GM21390 (cell line): ENCODE results near the gene SLC35B4.

ENCODE experiments used
- ATAC-seq: cut with Tn5 transposase; IDR thresholded peaks from one replicate; pipeline ENCODE4 v1.9.1; 2021; ENCODE audit not compliant: unreplicated experiment

The SLC35B4 gene

DNA sequence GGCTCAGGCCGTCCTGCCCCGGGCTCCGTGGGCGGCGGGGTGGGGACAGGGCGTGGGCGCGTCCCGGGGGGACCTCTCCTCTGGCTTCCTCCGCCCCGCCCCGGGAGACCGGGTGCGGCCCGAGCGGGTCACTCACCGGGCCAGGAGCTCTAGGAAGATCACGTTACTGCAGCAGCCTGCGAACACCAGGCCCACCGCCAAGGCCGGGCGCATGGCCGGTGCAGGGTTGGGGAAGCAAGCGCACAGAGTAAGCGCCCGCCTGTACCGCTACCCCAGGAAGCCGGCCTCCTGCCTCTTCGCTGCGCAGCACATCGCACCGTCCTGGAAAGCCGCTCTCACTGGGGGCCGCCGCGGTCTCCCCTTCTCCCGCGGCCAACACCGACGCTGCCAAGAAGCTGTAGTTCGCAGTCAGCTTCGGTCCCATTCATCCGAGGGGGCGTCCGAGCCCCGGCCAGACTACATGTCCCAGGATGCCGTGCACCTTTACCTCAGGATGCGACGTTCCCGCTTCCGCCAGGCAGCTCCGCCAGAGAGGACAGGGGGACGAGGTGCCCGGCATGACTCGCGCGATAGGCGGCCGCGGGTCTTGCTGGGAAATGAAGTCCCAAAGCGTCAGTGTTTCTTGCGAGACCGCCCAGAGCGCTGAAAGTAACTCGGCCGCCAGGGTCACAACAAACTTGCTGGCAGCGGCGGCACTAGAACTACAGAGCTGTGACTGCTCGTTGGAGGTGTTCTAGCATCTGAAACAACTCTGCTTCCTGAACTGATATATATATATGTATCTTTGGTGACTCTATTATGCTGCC, at the start of gene SLC35B4:
Gene SLC35B4 (minus strand): TSS at position 392 of the 806 bp plus-strand sequence. CDS start 179 bp downstream, at position 213.
- ATAC-seq: peak; percentile 99

DNA sequence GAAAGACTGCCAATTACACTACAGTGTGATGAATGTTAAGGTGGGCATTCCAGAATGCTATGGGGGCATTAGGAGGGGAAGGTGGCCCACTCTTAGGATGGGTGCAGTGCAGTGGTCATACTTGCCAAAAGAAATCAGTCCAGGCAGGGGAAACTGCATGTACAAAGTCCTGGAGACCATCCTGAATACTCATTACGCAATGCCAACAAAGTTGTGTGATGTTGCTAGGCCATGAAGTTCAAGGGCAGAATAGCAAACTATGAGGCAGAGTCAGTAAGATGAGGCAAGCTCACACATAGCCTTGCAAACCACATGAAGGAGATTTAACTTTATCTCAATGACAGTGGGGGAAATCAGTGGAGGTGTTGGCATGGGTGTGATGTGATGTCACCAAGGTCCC, 49.8 kb upstream of the SLC35B4 start:
- no peak for ATAC-seq

GRCh38 chr7:134365341-134366054, 48.8 kb upstream of the SLC35B4 start:
- ATAC-seq: no peak

- no peak for ATAC-seq
Measured at GRCh38 chr7:134364619-134365037, 47.9 kb upstream of the SLC35B4 start.

DNA sequence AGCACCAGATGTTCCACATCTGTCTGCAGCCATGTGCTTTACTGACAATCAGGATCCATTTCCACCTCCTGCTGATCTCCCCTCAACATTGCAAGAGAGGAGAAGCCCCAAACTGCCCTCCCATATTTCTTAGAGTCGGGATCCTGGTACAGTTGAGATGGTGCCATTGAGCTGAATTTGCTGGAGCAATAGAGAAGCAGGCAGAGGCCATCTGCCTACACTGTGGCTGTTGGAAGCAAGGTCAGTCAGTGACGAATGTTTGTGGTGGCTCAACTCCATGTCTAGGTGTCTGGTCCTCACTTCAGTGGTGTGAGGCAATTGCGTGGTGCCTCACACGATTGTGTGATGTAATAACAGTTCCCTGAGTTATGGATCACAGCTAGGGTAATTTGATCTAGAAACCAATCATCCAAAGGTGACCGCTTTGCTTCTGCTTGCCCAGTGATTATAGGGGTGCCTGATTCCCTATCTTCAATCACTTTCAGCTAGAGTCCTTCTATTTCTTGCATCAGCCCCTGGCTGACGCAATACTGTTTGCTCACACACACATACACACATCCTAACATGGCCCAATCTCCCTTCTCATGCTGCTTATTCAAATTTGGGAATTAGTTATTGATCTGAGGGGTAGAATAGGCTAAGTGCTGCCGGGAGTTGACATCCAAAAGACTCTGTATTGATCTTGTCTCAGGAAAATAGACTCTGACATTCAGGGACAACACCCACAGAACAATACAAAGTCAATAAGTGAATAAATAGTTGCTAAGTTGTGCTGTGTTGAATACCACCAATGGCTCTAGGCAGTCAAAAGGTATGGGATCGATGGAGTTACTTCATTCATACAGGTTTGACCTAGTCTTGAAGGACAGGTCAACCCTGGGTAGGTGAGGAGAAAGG, 46.1 kb upstream of the SLC35B4 start:
- ATAC-seq: no peak

- ATAC-seq: no peak
Measured at GRCh38 chr7:134359787-134360432, 43.2 kb upstream of the SLC35B4 start.

GRCh38 chr7:134357486-134357885, 40.8 kb upstream of the SLC35B4 start:
- ATAC-seq: no peak

DNA sequence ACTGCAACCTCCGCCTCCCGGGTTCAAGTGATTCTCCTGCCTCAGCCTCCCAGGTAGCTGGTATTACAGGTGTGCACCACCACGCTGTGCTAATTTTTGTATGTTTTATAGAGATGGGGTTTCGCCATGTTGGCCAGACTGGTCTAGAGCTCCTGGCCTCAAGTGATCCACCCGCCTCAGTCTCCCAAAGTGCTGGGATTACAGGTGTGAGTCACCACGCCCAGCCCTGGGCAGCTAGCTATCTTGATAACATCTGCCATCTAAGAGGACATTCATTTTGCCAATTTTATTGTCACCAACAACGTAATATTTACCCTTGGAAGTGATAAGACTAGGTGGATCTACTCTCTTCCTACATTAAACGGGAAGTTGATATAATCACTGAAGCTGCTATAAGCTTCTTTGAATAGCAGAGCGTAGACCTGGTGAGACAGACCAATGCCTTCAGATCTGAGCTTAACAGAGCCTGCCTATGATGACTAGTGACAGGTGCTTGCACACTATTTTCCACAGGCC, 39.7 kb upstream of the SLC35B4 start:
- no peak for ATAC-seq

DNA sequence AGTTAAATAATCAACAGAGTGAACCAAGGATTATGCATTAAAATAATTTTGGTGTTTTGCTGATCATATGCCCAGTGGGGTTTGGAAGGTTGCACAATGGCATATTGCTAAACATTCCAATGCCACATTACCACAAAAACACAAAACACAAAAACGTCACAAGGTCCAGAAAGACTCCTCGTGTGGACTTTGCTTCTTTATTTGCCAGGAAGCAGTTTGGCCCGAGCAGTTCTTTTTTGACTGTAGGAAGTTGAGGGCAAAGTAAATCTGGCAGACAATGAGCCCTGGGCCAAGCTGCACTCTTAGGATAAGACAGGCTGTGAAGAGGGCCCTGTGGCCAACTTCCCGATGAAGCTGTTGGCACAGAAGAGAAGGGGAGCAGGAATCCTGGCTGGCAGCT, 39.2 kb upstream of the SLC35B4 start:
- ATAC-seq: no peak

DNA sequence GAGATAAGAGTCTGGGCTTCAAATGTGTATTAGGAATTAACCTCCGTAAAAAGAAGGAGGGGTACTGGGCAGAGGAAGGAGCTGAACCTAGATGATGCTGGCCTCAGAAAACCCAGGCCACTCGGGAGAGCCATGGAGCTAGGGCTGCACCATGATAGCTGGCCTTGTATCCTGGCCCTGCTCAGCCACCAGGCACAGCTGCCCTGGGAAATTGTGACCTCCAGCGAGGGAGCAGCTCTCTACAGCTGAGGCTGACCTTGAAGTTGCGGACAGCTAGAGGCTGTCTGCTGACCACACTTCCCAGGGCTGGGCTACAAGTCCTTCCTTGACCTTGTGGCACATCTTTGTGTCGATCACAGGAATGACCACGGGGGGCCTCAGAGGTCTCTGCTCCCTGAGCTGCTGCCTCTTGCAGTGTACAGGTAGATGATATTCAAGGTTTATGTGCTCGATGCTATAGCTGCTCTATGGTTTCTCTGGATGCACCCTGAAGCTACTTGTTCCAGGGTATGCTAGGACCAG, 38.3 kb upstream of the SLC35B4 start:
- ATAC-seq: no peak

GRCh38 chr7:134353411-134353810, 36.7 kb upstream of the SLC35B4 start:
- ATAC-seq: no peak

- ATAC-seq: no peak
Measured at GRCh38 chr7:134351424-134351823, 34.7 kb upstream of the SLC35B4 start.

DNA sequence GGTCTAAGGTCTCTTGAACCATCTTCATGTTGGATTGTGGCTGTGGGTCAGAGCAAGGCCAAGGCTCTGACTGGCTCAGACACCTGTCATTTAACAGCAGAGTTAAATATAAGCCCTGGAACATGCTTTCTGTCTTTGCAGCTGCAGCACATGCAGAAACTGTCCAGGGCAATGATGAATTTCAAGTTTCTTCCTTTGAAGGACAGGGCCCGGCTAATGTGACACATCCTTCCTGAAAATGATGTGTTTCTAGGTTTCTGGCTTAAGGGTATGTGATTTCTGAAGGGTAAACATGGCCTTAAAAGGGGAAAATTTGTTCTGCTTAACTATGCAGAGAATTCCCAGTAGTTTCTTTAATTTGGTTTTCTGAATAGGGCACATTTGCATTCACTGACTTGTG, 34.0 kb upstream of the SLC35B4 start:
- ATAC-seq: no peak

GRCh38 chr7:134347567-134347966, 30.8 kb upstream of the SLC35B4 start:
- ATAC-seq: no peak

- no peak for ATAC-seq
Measured at GRCh38 chr7:134343796-134344195, 27.1 kb upstream of the SLC35B4 start.

- ATAC-seq: no peak
Measured at GRCh38 chr7:134343136-134343535, 26.4 kb upstream of the SLC35B4 start.

DNA sequence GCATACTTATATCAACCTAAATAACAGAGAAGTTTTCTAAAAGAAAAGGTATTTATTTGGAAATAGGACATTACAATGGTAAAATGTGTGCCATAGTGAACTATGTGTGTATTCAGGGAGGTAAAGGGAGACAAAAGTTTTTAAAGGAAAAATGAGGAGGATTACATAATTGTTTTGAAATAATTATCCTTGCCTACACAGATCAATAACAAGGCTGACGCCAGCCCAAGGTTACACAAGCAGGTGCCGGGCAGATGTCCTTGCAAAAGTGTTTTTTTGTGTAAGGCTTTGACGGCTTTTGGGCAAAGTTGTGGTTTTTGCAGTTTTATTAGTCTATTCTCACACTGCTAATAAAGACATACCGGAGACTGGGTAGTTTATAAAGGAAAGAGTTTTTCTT, 22.7 kb upstream of the SLC35B4 start:
- no peak for ATAC-seq

GRCh38 chr7:134337980-134338379, 21.2 kb upstream of the SLC35B4 start:
- no peak for ATAC-seq

GRCh38 chr7:134334408-134334807, 17.7 kb upstream of the SLC35B4 start:
- ATAC-seq: no peak

DNA sequence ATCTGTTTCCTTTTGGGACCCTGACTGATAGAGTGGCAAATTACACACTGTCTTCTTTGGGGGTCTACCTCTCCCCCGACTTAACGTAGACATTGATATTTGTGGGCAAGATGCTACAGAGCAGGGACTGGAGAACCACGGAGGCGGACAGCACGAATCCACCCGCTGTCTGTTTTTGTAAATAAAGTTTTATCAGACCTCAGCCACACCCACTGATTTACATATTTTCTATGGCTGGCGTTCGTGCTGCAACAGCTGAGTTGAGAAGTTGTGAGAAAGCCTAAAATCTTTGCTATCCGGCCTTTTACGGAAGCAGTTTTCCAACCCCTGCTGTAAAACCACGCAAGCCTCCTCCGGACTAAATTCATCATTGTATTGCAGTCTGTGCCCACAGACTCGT, 17.2 kb upstream of the SLC35B4 start:
- no peak for ATAC-seq
